H1 (cell line): Measurements from ENCODE around the gene TM9SF3. TPM values are rescaled to one million over a fixed set of nuclear protein-coding genes. Genes with fewer than 3 reads are reported as not detected.

Source experiments
- CTCF ChIA-PET: fragments of 300-600 bp; sonication (Branson Sonifier 250); formaldehyde crosslinking; loops from one replicate; lab custom pipeline; 2021; ENCODE audit not compliant: partially characterized antibody; lab: Charles Lee
- POLR2A ChIA-PET: fragments of 300-600 bp; sonication (Branson Sonifier 250); formaldehyde crosslinking; loops from one replicate; lab custom pipeline; 2021; ENCODE audit warnings: inconsistent platforms; ENCODE audit not compliant: partially characterized antibody; lab: Charles Lee
- DNase-seq, 2 experiments: peaks; one replicate each; pipeline versions ENCODE4 v3.0.0 to v3.0.0-alpha.2; 2010 to 2022; ENCODE audit warnings: low spot score in 2 of 2, low read depth in 1 of 2, mixed read lengths in 1 of 2
- FAIRE-seq: peaks from 2 replicates; lab custom pipeline; 2011; peaks lifted over from hg19 to GRCh38; lab: Jason Lieb, UNC
- H2AFZ ChIP-seq: 2 replicates; pipeline ENCODE4 v1.8.1; 2012; ENCODE audit warnings: low read length, inconsistent platforms
- H2AK5ac ChIP-seq: 2 replicates; pipeline ENCODE4 v1.6.1; 2013; ENCODE audit warnings: low read depth, low read length
- H2BK120ac ChIP-seq: replicated peaks from 2 replicates; pipeline ENCODE3; 2013; ENCODE audit warnings: low read depth, low read length, inconsistent platforms
- H2BK12ac ChIP-seq: 2 replicates; pipeline ENCODE4 v1.6.1; 2013; ENCODE audit warnings: low read depth, low read length
- H2BK15ac ChIP-seq: 2 replicates; pipeline ENCODE4 v1.6.1; 2013; ENCODE audit warnings: low read length
- H2BK20ac ChIP-seq: 2 replicates; pipeline ENCODE4 v1.6.1; 2013; ENCODE audit warnings: low read length
- H2BK5ac ChIP-seq: 2 replicates; pipeline ENCODE4 v1.6.1; 2013; ENCODE audit warnings: low read depth, low read length
- H3K14ac ChIP-seq: 2 replicates; pipeline ENCODE4 v1.6.1; 2013; ENCODE audit warnings: inconsistent platforms; ENCODE audit not compliant: insufficient read length
- H3K18ac ChIP-seq: 2 replicates; pipeline ENCODE4 v1.6.1; 2013; ENCODE audit warnings: low read length; ENCODE audit errors: extremely low read depth
- H3K23ac ChIP-seq: 2 replicates; pipeline ENCODE4 v1.6.1; 2013; ENCODE audit warnings: inconsistent platforms; ENCODE audit not compliant: insufficient read length
- H3K23me2 ChIP-seq: 2 replicates; pipeline ENCODE4 v1.6.1; 2013; ENCODE audit warnings: low read depth, low read length
- H3K27ac ChIP-seq: 2 replicates; pipeline ENCODE4 v1.6.1; 2011; ENCODE audit warnings: low read depth, low read length, inconsistent platforms
- H3K27me3 ChIP-seq, 4 experiments: replicated peaks in 1 of 4; 1 replicate in 1 of 4; 2 replicates in 3 of 4; pipeline versions ENCODE4 v1.6.1 to v1.8.1; 2011 to 2013; ENCODE audit warnings: low read length in 3 of 4, mild to moderate bottlenecking in 3 of 4, inconsistent platforms in 2 of 4, mixed read lengths in 2 of 4, moderate library complexity in 1 of 4; ENCODE audit not compliant: control insufficient read depth in 3 of 4, insufficient read depth in 3 of 4; ENCODE audit errors: extremely low read depth in 1 of 4
- H3K36me3 ChIP-seq, 4 experiments: 2 replicates each; pipeline versions ENCODE4 v1.6.1 to v1.8.1; 2011 to 2013; ENCODE audit warnings: mild to moderate bottlenecking in 4 of 4, low read length in 3 of 4, moderate library complexity in 2 of 4, control low read depth in 1 of 4, inconsistent platforms in 1 of 4; ENCODE audit not compliant: insufficient read depth in 4 of 4, control insufficient read depth in 2 of 4
- H3K4ac ChIP-seq: replicated peaks from 2 replicates; pipeline ENCODE3; 2013; ENCODE audit warnings: low read length, low read depth, mixed read lengths, inconsistent platforms; ENCODE audit not compliant: insufficient read length
- H3K4me1 ChIP-seq, 4 experiments: replicated peaks in 1 of 4; 1 replicate in 1 of 4; 2 replicates in 3 of 4; pipeline versions ENCODE4 v1.6.1 to v1.8.1; 2011 to 2013; ENCODE audit warnings: low read length in 3 of 4, inconsistent platforms in 2 of 4, mixed read lengths in 1 of 4; ENCODE audit not compliant: insufficient read depth in 4 of 4, control insufficient read depth in 3 of 4
- H3K4me2 ChIP-seq, 2 experiments: 2 replicates each; pipeline versions ENCODE4 v1.6.1 to v1.8.1; 2011 to 2013; ENCODE audit warnings: low read depth in 2 of 2, low read length in 2 of 2, control low read depth in 1 of 2, inconsistent platforms in 1 of 2, mild to moderate bottlenecking in 1 of 2; ENCODE audit not compliant: insufficient read depth in 1 of 2
- H3K4me3 ChIP-seq, 4 experiments: fragments of 200-600, 300-600 bp in 1 of 4; sonication (generic), shearing (Covaris generic), sonication (Bioruptor Twin) in 1 of 4; 2 replicates each; pipeline versions ENCODE4 v1.5.1 to v1.8.1; 2011 to 2016; ENCODE audit warnings: low read length in 4 of 4, low read depth in 3 of 4, control low read depth in 2 of 4, inconsistent platforms in 2 of 4, mild to moderate bottlenecking in 2 of 4, mixed read lengths in 1 of 4, moderate library complexity in 1 of 4; ENCODE audit not compliant: insufficient read depth in 2 of 4; ENCODE audit errors: extremely low read depth in 1 of 4
- H3K56ac ChIP-seq: replicated peaks from 2 replicates; pipeline ENCODE3; 2013; ENCODE audit warnings: low read depth, mild to moderate bottlenecking, mixed read lengths, low read length, inconsistent platforms; ENCODE audit not compliant: insufficient read length
- H3K79me1 ChIP-seq: 2 replicates; pipeline ENCODE4 v1.6.1; 2013; ENCODE audit warnings: low read depth, low read length, control low read depth
- H3K79me2 ChIP-seq, 2 experiments: 2 replicates each; pipeline versions ENCODE4 v1.6.1 to v1.8.1; 2012 to 2013; ENCODE audit warnings: low read length in 2 of 2, mild to moderate bottlenecking in 2 of 2, inconsistent platforms in 1 of 2; ENCODE audit not compliant: insufficient read depth in 2 of 2, control insufficient read depth in 1 of 2
- H3K9ac ChIP-seq, 4 experiments: replicated peaks in 1 of 4; 1 replicate in 1 of 4; 2 replicates in 3 of 4; pipeline versions ENCODE4 v1.6.1 to v1.8.1; 2011 to 2013; ENCODE audit warnings: low read depth in 3 of 4, low read length in 3 of 4, control low read depth in 2 of 4, mild to moderate bottlenecking in 2 of 4, moderate library complexity in 2 of 4, inconsistent platforms in 1 of 4; ENCODE audit errors: extremely low read depth in 1 of 4
- H3K9me3 ChIP-seq, 2 experiments: 2 replicates each; pipeline versions ENCODE4 v1.6.1 to v1.8.1; 2012 to 2013; ENCODE audit warnings: mild to moderate bottlenecking in 2 of 2, moderate library complexity in 2 of 2, control low read depth in 1 of 2, inconsistent platforms in 1 of 2, low read depth in 1 of 2, low read length in 1 of 2, mixed read lengths in 1 of 2; ENCODE audit not compliant: insufficient read depth in 2 of 2
- H4K20me1 ChIP-seq, 2 experiments: replicated peaks in 1 of 2; 2 replicates each; pipeline versions ENCODE3 to v1.8.1; 2011 to 2013; ENCODE audit warnings: inconsistent platforms in 2 of 2, low read length in 2 of 2, mild to moderate bottlenecking in 1 of 2; ENCODE audit not compliant: insufficient read depth in 2 of 2, control insufficient read depth in 1 of 2
- H4K5ac ChIP-seq: 2 replicates; pipeline ENCODE4 v1.6.1; 2013; ENCODE audit warnings: low read length, low read depth, mixed read lengths, inconsistent platforms; ENCODE audit not compliant: insufficient read length
- H4K8ac ChIP-seq: 2 replicates; pipeline ENCODE4 v1.8.0; 2013; ENCODE audit warnings: mild to moderate bottlenecking, moderate library complexity, low read length, inconsistent platforms; ENCODE audit not compliant: insufficient read depth; ENCODE audit errors: extremely low read depth
- H4K91ac ChIP-seq: replicated peaks from 2 replicates; pipeline ENCODE3; 2013; ENCODE audit warnings: low read length, mixed read lengths, inconsistent platforms; ENCODE audit not compliant: insufficient read length
- ASH2L ChIP-seq: fragments of 200-600, 300-600 bp; sonication (generic); IDR thresholded peaks from one replicate; pipeline ENCODE4 v1.7.1; 2017; ENCODE audit warnings: low read length
- BACH1 ChIP-seq: IDR thresholded peaks from 2 replicates; pipeline ENCODE4 v1.6.1; 2012; ENCODE audit warnings: low read length, improper control_type of control experiment
- CEBPB ChIP-seq: IDR thresholded peaks from 2 replicates; pipeline ENCODE4 v1.6.1; 2012; ENCODE audit warnings: low read depth, low read length
- CHD2 ChIP-seq: IDR thresholded peaks from 2 replicates; pipeline ENCODE4 v1.6.1; 2012; ENCODE audit warnings: low read length, improper control_type of control experiment
- KDM1A ChIP-seq: fragments of 200-600, 300-600 bp; sonication (generic); IDR thresholded peaks from 2 replicates; pipeline ENCODE4 v1.7.1; 2016; ENCODE audit warnings: mild to moderate bottlenecking, low read length, borderline replicate concordance
- KDM4A ChIP-seq: IDR thresholded peaks from one replicate; pipeline ENCODE4 v1.7.1; 2012; ENCODE audit warnings: low read depth, mild to moderate bottlenecking, moderate library complexity, low read length, inconsistent platforms; ENCODE audit not compliant: severe bottlenecking
- RNF2 ChIP-seq: fragments of 200-900, 300-1000 bp; sonication (generic); IDR thresholded peaks from 2 replicates; pipeline ENCODE4 v1.7.1; 2016; ENCODE audit warnings: borderline replicate concordance, low read depth, mild to moderate bottlenecking, antibody characterized with exemption, low read length; ENCODE audit not compliant: poor library complexity, severe bottlenecking; ENCODE audit errors: missing control alignments
- SIN3A ChIP-seq, 2 experiments: IDR thresholded peaks in 1 of 2; conservative IDR thresholded peaks in 1 of 2; 2 replicates each; pipeline ENCODE4 v1.6.1; 2011 to 2012; ENCODE audit warnings: low read length in 2 of 2, improper control_type of control experiment in 1 of 2, low read depth in 1 of 2, mild to moderate bottlenecking in 1 of 2
- SIX5 ChIP-seq: IDR thresholded peaks from 2 replicates; pipeline ENCODE4 v1.6.1; 2011; ENCODE audit warnings: mild to moderate bottlenecking, low read depth, low read length
- SP4 ChIP-seq: IDR thresholded peaks from 2 replicates; pipeline ENCODE4 v1.6.1; 2012; ENCODE audit warnings: low read length, inconsistent platforms
- SUZ12 ChIP-seq: fragments of 200-600 bp; sonication (generic); IDR thresholded peaks from 2 replicates; pipeline ENCODE4 v1.6.1; 2012; ENCODE audit warnings: mild to moderate bottlenecking, inconsistent platforms, low read length, moderate library complexity, mixed read lengths
- TAF1 ChIP-seq: IDR thresholded peaks from 2 replicates; pipeline ENCODE4 v1.6.1; 2011; ENCODE audit warnings: mild to moderate bottlenecking, low read depth, low read length
- TEAD4 ChIP-seq: IDR thresholded peaks from 2 replicates; pipeline ENCODE4 v1.6.1; 2012; ENCODE audit warnings: low read depth, low read length, inconsistent platforms, mixed read lengths
- WGBS, 2 experiments: shearing (Covaris generic) in 1 of 2; methylation state at CpG; one replicate each; pipeline versions ENCODE4 v1.1.6 to v1.1.7; 2013 to 2015; ENCODE audit warnings: low lambda C conversion rate in 2 of 2, mixed read lengths in 2 of 2, inconsistent platforms in 1 of 2, low coverage in 1 of 2, missing lambda C conversion rate in 1 of 2; ENCODE audit not compliant: insufficient replicate concordance in 2 of 2, insufficient coverage in 1 of 2, insufficient read length in 1 of 2; ENCODE audit errors: extremely low coverage in 1 of 2, missing lambda C conversion rate in 1 of 2; 5-methylcytosine and 5-hydroxymethylcytosine counted together
- polyA plus RNA-seq, 7 experiments: library from polyadenylated mRNA; depleted of rRNA in 3 of 7; stranded (reverse) in 5 of 7; unstranded in 2 of 7; fragments of >200 nt in 5 of 7; fragments of 200-250 nt in 2 of 7; gene quantifications; 1 replicate in 5 of 7; 2 replicates in 1 of 7; 4 replicates in 1 of 7; pipeline versions ENCODE4 v1.2.1 to v1.2.3, GENCODE V29; 2011 to 2013; ENCODE audit warnings: missing spikeins in 2 of 7, mixed read lengths in 2 of 7
- total RNA-seq: library from RNA; stranded (reverse); fragmentation: NEBNext Ultra II Directional; extraction: Animal tissue kit (Norgen Biotek cat#: 25700); gene quantifications from 2 replicates; pipeline ENCODE4 v1.2.1, GENCODE V29; 2021

TM9SF3 gene
- total and polyA plus RNA-seq, 2 of the 8 experiments (the other 6 are each of a cell fraction or from before 2014, with no cell fraction given): 123 to 127 TPM

DNA sequence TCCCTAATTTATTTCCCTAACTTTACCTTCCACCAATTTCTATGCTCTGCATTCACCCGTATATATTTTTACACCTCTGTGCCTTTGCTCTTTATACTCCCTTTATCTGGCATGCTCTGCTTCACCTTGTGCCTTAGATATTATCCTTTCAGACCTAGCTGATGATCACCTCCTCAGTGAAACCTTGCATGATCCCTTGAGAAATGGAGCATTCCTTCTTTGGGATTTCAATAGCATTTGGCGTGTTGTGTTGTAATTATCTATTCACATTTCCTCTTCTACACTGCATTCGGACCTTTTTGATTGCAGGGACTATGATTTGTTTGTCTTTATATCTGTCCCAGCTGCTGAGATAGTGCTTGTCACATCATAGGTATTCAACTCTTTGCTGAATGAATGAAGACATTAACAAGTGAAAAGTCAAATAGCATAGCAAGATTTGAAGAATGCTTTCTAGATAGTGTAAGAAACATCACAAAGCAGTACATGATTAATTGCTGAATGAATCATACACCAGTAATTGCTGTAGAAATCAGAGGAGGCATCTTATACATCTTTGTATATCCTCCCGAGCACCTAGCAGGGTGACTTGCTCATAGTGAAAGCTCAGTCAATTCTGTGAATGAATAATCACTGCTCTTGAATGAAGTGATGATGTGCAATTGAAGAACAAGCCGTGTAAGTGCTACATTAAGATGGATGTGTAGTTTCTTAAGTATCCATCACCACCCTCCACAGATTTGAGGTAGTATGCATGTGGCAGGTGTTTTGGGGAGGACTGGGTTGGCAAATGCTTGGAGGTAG, 2.0 kb upstream of the TM9SF3 start:
- no peak overlapping the region for H3K56ac ChIP-seq
- no peak overlapping the region for H4K8ac ChIP-seq
- no peak overlapping the region for H4K91ac ChIP-seq
- no peak overlapping the region for H4K5ac ChIP-seq
- H3K27me3 ChIP-seq: no peaks in the 10 kb centered on the region
- no peak overlapping the region for H3K23ac ChIP-seq
- 90 to 100% methylated on average over 1 to 5 of the region's 5 CpGs for WGBS, 2 experiments
- H2BK5ac ChIP-seq: no peak overlapping the region
- H2BK20ac ChIP-seq: no peak overlapping the region
- no peaks in the 10 kb centered on the region for H3K79me1 ChIP-seq
- peaks cover 4% of the 10 kb centered on the region for H3K23me2 ChIP-seq
- H2BK15ac ChIP-seq: no peak overlapping the region
- H3K36me3 ChIP-seq: no peaks in the 10 kb centered on the region
- DNase-seq (no peak), FAIRE-seq (no peak)
- H2AFZ ChIP-seq: no peak overlapping the region
- no peak overlapping the region for H2AK5ac ChIP-seq
- peaks cover 11 to 27% of the 10 kb centered on the region in 2 experiments for H3K79me2 ChIP-seq
- no peak overlapping the region for H3K18ac ChIP-seq
- ChIA-PET CTCF (no interaction called here), POLR2A (no interaction called here)
- peaks cover 3 to 4% of the 10 kb centered on the region in 2 experiments for H4K20me1 ChIP-seq
- no peak overlapping the region for H3K9ac ChIP-seq
- H2BK120ac ChIP-seq: no peak overlapping the region
- TF ChIP-seq SUZ12 (no peak), TAF1 (no peak), SIN3A (conservative IDR thresholded peaks at IDR 0.05 in 1 of 2, IDR thresholded peaks at IDR 0.05 in 1 of 2; ENCODE audit: low read depth in 1 of 2, low read length in 2 of 2) (no peak), RNF2 (no peak), KDM4A (no peak), BACH1 (no peak), SIX5 (no peak), ASH2L (no peak), CEBPB (no peak), CHD2 (no peak), TEAD4 (no peak), KDM1A (no peak), SP4 (no peak)
- H3K4me3 ChIP-seq: no peak overlapping the region
- H2BK12ac ChIP-seq: no peak overlapping the region
- H3K4ac ChIP-seq: no peak overlapping the region
- H3K27ac ChIP-seq: no peak overlapping the region
- no peaks in the 10 kb centered on the region for H3K9me3 ChIP-seq
- H3K14ac ChIP-seq: no peak overlapping the region
- no peak overlapping the region; a peak in 1 of 4 replicates for H3K4me2 ChIP-seq
- peaks cover 0 to 10% (median 2%) of the 10 kb centered on the region in 4 experiments; a peak in 3 of 7 replicates for H3K4me1 ChIP-seq
